Fibroblast of pulmonary artery (primary cell): ENCODE data around the gene TSC22D1.

Experiments used
- DNase-seq: peaks from one replicate; pipeline ENCODE4 v3.0.0-alpha.2; 2010; ENCODE audit warnings: low read depth
- H3K4me3 ChIP-seq: replicated peaks from 2 replicates; pipeline ENCODE4 v1.5.1; 2011; ENCODE audit warnings: low read depth, mild to moderate bottlenecking, control low read depth, low read length, moderate library complexity
- CTCF ChIP-seq: IDR thresholded peaks from 2 replicates; pipeline ENCODE4 v1.5.1; 2011; ENCODE audit warnings: mild to moderate bottlenecking, control low read depth, low read length, inconsistent platforms; ENCODE audit errors: missing control alignments

The TSC22D1 gene

GRCh38 chr13:44417446-44417845 lies 158.7 kb downstream of the TSC22D1 start:
- no peak for DNase-seq
- no peak overlapping the region for H3K4me3 ChIP-seq
- no peak for TF ChIP-seq CTCF

- TF ChIP-seq CTCF = no peak
- no peak for DNase-seq
- no peak overlapping the region for H3K4me3 ChIP-seq
Measured at GRCh38 chr13:44416744-44417143, 159.4 kb downstream of the TSC22D1 start.

GRCh38 chr13:44416301-44416700 lies 159.8 kb downstream of the TSC22D1 start:
- DNase-seq = no peak
- no peak for TF ChIP-seq CTCF
- no peak overlapping the region for H3K4me3 ChIP-seq

DNA sequence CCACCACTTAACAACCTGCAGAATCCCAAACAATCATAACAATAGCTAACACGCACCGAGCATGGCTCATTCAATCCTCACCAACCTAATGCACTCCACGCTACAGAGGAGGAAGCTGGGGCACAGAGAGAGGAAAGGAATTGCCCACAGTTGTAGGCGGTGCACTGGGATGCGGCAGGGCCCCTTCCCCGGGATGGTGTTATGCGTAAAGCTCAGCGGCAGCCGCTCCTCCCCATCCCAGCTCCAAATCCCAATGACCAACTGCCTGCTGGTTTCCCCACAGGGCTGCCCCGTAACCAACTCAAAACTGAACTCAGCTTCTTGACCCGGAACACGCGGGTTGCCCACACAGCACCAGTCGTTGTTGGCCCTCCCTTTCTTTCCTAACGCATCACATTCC lies 160.3 kb downstream of the TSC22D1 start:
- no peak for TF ChIP-seq CTCF
- H3K4me3 ChIP-seq = no peak overlapping the region
- DNase-seq = no peak

DNA sequence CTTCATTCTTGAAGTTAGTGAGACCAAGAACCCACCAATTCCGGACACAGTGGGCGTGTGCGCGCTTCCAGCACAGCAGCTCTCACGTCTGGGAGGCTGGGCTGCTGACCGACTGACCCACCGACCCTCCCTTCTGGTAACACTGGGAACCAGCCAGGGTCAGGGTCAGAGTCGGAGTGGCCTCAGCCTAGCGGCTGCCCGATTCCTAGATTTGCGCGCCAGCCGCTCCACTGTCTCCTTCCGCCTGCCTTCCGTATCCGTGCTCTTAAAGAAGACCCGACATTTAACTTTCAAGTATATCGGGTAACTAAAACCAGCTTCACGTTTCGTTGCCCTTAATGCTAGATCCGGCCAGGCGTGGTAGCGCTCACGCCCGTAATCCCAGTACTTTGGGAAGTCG lies 161.4 kb downstream of the TSC22D1 start:
- no peak overlapping the region for H3K4me3 ChIP-seq
- DNase-seq = no peak
- no peak for TF ChIP-seq CTCF

GRCh38 chr13:44413095-44413494 lies 163.0 kb downstream of the TSC22D1 start:
- DNase-seq = peak; percentile 36
- TF ChIP-seq CTCF = no peak
- H3K4me3 ChIP-seq = no peak overlapping the region

DNA sequence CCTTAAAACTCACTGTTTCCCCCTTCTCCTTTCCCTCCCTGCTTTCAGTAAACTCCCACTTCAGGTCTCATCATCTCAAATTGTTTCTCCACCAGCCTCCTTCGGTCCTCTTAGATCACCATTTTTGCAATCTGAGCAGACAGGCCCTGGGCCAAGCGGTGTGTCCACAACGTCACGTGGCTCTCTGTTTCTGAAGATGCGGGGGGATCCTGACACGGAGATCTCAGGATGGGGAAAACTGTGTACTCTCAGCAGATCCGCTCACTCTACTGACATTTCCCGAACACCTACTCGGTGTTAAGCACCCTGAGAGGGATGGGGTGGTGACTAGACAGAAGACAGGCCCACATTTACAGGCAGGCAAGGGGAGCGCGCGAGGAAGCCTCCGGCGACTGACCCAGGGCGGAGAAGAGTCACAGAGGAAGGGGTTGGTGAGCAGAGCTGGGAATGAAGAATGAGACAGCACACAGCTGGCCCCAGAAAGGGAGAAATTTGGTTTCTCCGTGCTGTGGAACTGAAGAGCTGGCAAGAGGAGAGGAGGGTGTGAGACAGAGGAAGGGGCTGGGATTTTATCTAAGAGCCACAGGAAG lies 163.7 kb downstream of the TSC22D1 start:
- DNase-seq = peak; percentile 18
- no peak overlapping the region for H3K4me3 ChIP-seq
- no peak for TF ChIP-seq CTCF
